Natural killer cell (primary cell): ENCODE results near the gene MARCO. TPM values are rescaled to one million over a fixed set of nuclear protein-coding genes. Genes with fewer than 3 reads are reported as not detected.

Experiments used
- ATAC-seq, 3 donors: fragments of 150-1000 bp in 2 of 3; fragments of 200-7000 bp in 1 of 3; cut with Tn5 transposase; 1 replicate in 1 of 3; 2 replicates in 2 of 3; pipeline ENCODE4 v1.10.0; 2021; ENCODE audit warnings: mild to moderate bottlenecking in 2 of 3, moderate library complexity in 2 of 3
- DNase-seq, 2 donors: peaks; one replicate each; pipeline versions ENCODE4 v3.0.0 to v3.0.0-alpha.2; 2013 to 2021; ENCODE audit warnings: mixed read lengths in 1 of 2
- H3K27ac ChIP-seq: one replicate; pipeline ENCODE4 v1.5.1; 2013; ENCODE audit warnings: mild to moderate bottlenecking, low read length
- H3K27me3 ChIP-seq: one replicate; pipeline ENCODE4 v1.6.1; 2013; ENCODE audit warnings: low read length; ENCODE audit not compliant: control insufficient read depth, insufficient read depth
- H3K36me3 ChIP-seq: one replicate; pipeline ENCODE4 v1.6.1; 2013; ENCODE audit warnings: low read length; ENCODE audit not compliant: control insufficient read depth, insufficient read depth
- H3K4me1 ChIP-seq: one replicate; pipeline ENCODE4 v1.6.1; 2013; ENCODE audit warnings: low read length; ENCODE audit not compliant: control insufficient read depth, insufficient read depth
- H3K4me3 ChIP-seq: one replicate; pipeline ENCODE4 v1.5.1; 2013; ENCODE audit warnings: low read length
- H3K9me3 ChIP-seq: one replicate; pipeline ENCODE4 v1.6.1; 2013; ENCODE audit warnings: low read length; ENCODE audit not compliant: control insufficient read depth, insufficient read depth
- H3K27ac Mint-ChIP-seq, 2 donors: one replicate each; pipeline ENCODE4 v1.8.0; 2022; ENCODE audit warnings: mild to moderate bottlenecking in 2 of 2, mixed read lengths in 2 of 2, moderate library complexity in 1 of 2
- H3K27me3 Mint-ChIP-seq, 2 donors: one replicate each; pipeline ENCODE4 v1.8.0; 2022; ENCODE audit warnings: low read depth in 2 of 2, mixed read lengths in 2 of 2
- H3K36me3 Mint-ChIP-seq: one replicate; pipeline ENCODE4 v1.8.0; 2022; ENCODE audit warnings: mixed read lengths
- H3K4me1 Mint-ChIP-seq, 2 donors: one replicate each; pipeline ENCODE4 v1.8.0; 2022; ENCODE audit warnings: mixed read lengths in 2 of 2
- H3K4me3 Mint-ChIP-seq: one replicate; pipeline ENCODE4 v1.8.0; 2022; ENCODE audit warnings: mild to moderate bottlenecking, moderate library complexity, mixed read lengths
- H3K9me3 Mint-ChIP-seq, 2 donors: one replicate each; pipeline ENCODE4 v1.8.0; 2022; ENCODE audit warnings: mixed read lengths in 2 of 2
- CTCF ChIP-seq: fragments of 200-600 bp; IDR thresholded peaks from one replicate; pipeline ENCODE4 v1.8.0; 2022; ENCODE audit warnings: antibody characterized with exemption
- WGBS: methylation state at CpG from one replicate; pipeline ENCODE4 v1.1.7; 2013; ENCODE audit warnings: missing lambda C conversion rate; ENCODE audit not compliant: insufficient coverage; 5-methylcytosine and 5-hydroxymethylcytosine counted together
- intact Hi-C: fragments of 100-400 bp; cut with micrococcal nuclease; formaldehyde crosslinking; loops from one replicate; pipeline ENCODE4 v1.14.2; 2022
- total RNA-seq, 4 donors: library from RNA; stranded (reverse); fragments of 120-200 nt in 1 of 4; gene quantifications; one replicate each; pipeline versions ENCODE4 v1.2.3 to v1.2.4, GENCODE V29; 2013 to 2022

The MARCO gene
- total RNA-seq, 3 donors from 2014 or later (not counting 1 experiment from before 2014, with no cell fraction given), result 0.38 to 0.75 TPM; not detected in 1

- Histone ChIP-seq H3K36me3 (no peaks in the 10 kb centered on the region), H3K27me3 (peaks cover 2% of the 10 kb centered on the region), H3K4me3 (no peak overlapping the region), H3K4me1 (no peaks in the 10 kb centered on the region), H3K9me3 (no peaks in the 10 kb centered on the region), H3K27ac (no peak overlapping the region)
- no peak for TF ChIP-seq CTCF
- no peaks in the 10 kb centered on the region for H3K36me3 Mint-ChIP-seq
- no peaks in the 10 kb centered on the region for H3K4me1 Mint-ChIP-seq
- ATAC-seq (no peak), DNase-seq (no peak)
- WGBS, result 62% methylated on average over 1 of the region's 1 CpG
- no peak overlapping the region for H3K27ac Mint-ChIP-seq
- H3K9me3 Mint-ChIP-seq, result no peaks in the 10 kb centered on the region
- peaks cover 4 to 26% of the 10 kb centered on the region in 2 donors for H3K27me3 Mint-ChIP-seq
- no peak overlapping the region for H3K4me3 Mint-ChIP-seq
- intact Hi-C loops, result no loop called here
These were observed 24.0 kb upstream of the MARCO start for GRCh38 chr2:118918017-118918416.

GRCh38 chr2:118921646-118922045, 20.3 kb upstream of the MARCO start:
- H3K27ac Mint-ChIP-seq, result no peak overlapping the region
- no peaks in the 10 kb centered on the region for H3K9me3 Mint-ChIP-seq
- H3K27me3 Mint-ChIP-seq, result peaks cover 6 to 29% of the 10 kb centered on the region in 2 donors
- no peak overlapping the region for H3K4me3 Mint-ChIP-seq
- WGBS, result 10% methylated on average over 4 of the region's 7 CpGs
- Histone ChIP-seq H3K36me3 (no peaks in the 10 kb centered on the region), H3K4me1 (no peaks in the 10 kb centered on the region), H3K9me3 (no peaks in the 10 kb centered on the region), H3K27ac (no peak overlapping the region), H3K27me3 (peaks cover 2% of the 10 kb centered on the region), H3K4me3 (no peak overlapping the region)
- H3K36me3 Mint-ChIP-seq, result no peaks in the 10 kb centered on the region
- intact Hi-C loops, result no loop called here
- no peak for TF ChIP-seq CTCF
- no peaks in the 10 kb centered on the region for H3K4me1 Mint-ChIP-seq
- DNase-seq, result no peak
- ATAC-seq, result no peak

- no peak for TF ChIP-seq CTCF
- H3K36me3 ChIP-seq, result no peaks in the 10 kb centered on the region
- H3K4me3 ChIP-seq, result no peak overlapping the region
- Mint-ChIP-seq H3K27ac (no peak overlapping the region), H3K9me3 (no peaks in the 10 kb centered on the region), H3K4me1 (no peaks in the 10 kb centered on the region), H3K4me3 (no peak overlapping the region), H3K36me3 (no peaks in the 10 kb centered on the region), H3K27me3 (peaks cover 6 to 29% of the 10 kb centered on the region in 2 donors)
- peaks cover 2% of the 10 kb centered on the region for H3K27me3 ChIP-seq
- 90% methylated on average over 2 of the region's 2 CpGs for WGBS
- H3K4me1 ChIP-seq, result no peaks in the 10 kb centered on the region
- H3K9me3 ChIP-seq, result no peaks in the 10 kb centered on the region
- H3K27ac ChIP-seq, result no peak overlapping the region
- DNase-seq (no peak), ATAC-seq (no peak)
- intact Hi-C loops, result no loop called here
These were observed 19.7 kb upstream of the MARCO start for GRCh38 chr2:118922254-118922653.

GRCh38 chr2:118923371-118923770, 18.6 kb upstream of the MARCO start:
- Histone ChIP-seq H3K27ac (no peak overlapping the region), H3K9me3 (no peaks in the 10 kb centered on the region), H3K4me1 (no peaks in the 10 kb centered on the region), H3K4me3 (no peak overlapping the region), H3K36me3 (no peaks in the 10 kb centered on the region), H3K27me3 (peaks cover 2% of the 10 kb centered on the region)
- Mint-ChIP-seq H3K4me1 (no peaks in the 10 kb centered on the region), H3K27me3 (peaks cover 6 to 29% of the 10 kb centered on the region in 2 donors), H3K36me3 (no peaks in the 10 kb centered on the region), H3K4me3 (no peak overlapping the region), H3K9me3 (no peaks in the 10 kb centered on the region), H3K27ac (no peak overlapping the region)
- TF ChIP-seq CTCF, result no peak
- WGBS, result 90% methylated on average over 1 of the region's 1 CpG
- intact Hi-C loops, result no loop called here
- DNase-seq (no peak), ATAC-seq (no peak)
